Measurements from ENCODE around the gene SURF2.
"Not testable (repeated sequence)": the region's sequence is repeated elsewhere in the genome, so short reads cannot be mapped to it uniquely, and the experiment has no call there.

The SURF2 gene

DNA sequence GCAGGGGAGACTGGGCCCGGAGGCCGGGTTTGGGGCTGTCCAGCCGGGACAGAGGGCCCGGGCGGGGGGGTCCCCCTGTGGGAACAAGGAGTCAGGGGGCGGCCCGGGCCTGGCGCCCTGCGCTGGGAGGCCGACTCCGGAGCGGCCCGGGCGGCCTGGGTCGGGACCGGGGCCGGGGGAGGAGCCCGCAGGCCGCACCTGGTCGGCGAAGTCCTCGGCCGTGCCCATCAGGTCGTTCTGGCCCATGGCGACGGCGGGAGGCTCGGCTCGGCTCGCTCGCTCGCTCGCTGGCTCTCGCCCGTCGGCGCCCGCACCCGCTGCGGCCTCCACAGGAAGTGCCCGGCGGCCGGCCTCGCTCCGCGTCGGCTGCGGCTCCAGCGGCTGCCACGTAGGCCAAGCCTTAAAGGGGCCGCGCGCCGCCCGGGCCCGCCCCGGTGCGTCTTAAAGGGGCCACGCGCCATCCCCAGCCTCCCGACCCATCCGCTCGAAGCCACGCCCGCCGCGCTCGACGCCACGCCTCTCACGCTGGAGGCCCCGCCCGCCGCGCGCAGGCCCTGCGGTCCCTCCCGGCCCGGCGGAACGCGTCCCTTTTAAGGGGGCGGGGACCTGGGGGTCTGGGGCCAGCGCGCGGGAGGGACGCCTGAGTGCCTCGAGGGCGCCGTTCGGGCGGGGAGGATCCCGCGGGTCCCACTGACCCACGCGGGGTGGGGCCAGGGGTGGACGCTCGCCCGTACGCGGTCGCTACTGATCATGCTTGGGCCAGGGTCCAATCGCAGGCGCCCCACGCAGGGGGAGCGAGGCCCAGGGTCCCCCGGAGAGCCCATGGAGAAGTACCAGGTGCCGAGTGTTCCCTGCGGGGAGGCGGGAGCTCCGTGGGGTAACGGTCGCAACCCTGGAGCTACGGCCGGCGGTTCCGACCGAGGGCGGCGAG lies 19.6 kb downstream of the SURF2 start, which contains the start of the genes STKLD1 and SURF4:
TSS of gene STKLD1 (plus strand) at position 643 of the 931 bp plus-strand sequence. CDS start at position 751, 108 bp downstream.
TSS of gene SURF4 (minus strand) at position 337 of the 931 bp plus-strand sequence. CDS start at position 246, 91 bp downstream.
- DNase-seq (ENCODE audit: low read depth in 2 of 2): peak; percentile 93 to 95

DNA sequence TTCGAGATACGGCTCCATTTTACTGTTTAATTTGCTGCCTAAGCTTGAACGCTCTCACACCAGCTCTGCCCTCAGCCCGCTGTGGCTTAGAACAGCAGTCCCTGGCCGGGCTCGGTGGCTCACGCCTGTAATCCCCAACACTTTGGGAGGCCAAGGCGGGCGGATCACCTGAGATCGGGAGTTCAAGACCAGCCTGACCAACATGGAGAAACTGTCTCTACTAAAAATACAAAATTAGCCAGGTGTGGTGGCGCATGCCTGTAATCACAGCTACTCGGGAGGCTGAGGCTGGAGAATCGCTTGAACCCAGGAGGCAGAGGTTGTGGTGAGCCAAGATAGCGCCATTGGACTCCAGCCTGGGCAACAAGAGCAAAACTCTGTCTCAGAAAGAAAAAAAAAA lies 20.9 kb downstream of the SURF2 start:
- not testable (repeated sequence) for DNase-seq (ENCODE audit: low read depth in 2 of 2)

DNA sequence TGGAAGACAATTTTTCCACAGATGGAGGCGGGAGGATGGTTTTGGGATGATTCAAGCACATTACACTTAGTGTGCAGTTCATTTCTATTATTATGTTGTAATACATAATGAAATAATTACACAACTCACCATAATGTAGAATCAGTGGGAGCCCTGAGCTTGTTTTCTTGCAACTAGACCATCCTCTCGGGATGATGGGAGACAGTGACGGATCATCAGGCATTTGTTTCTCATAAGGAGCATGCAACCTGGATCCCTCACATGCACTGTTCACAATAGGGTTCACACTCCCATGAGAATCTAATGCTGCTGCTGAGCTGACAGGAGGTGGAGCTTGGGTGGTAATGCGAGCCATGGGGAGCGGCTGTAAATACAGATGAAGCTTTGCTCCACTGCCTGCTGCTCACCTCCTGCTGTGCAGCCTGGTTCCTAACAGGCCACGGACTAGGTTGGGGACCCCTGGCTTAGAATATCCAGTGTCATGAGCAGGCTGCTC lies 21.4 kb downstream of the SURF2 start:
- DNase-seq (ENCODE audit: low read depth in 2 of 2): no peak

DNA sequence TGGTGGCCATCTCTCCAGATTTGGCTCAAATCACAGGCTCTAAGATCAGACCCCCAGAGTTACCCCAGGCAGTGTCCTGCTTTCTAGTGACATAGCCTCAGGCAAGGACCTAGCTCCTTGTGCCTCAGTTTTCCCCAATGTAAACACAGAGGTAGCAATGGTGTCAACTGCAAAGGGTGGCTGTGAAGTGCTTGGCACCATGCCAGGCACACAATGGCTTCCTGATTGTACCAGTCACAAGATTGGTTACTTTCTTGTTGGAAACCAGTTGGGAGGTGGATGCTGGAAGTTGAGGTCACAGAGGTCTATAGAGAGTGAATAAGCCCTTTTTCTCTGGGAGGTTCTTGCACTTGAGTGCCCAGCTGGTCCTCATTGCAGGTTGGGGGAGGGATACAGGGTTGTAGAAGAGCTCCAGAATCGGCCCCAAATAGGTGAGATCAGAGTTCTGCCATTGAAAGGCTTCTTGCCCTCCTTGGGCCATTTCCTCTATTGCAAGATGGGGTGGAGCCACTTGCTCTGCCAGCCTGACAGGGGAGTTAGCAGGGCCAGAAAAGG lies 22.1 kb downstream of the SURF2 start:
- no peak for DNase-seq (ENCODE audit: low read depth in 2 of 2)

DNA sequence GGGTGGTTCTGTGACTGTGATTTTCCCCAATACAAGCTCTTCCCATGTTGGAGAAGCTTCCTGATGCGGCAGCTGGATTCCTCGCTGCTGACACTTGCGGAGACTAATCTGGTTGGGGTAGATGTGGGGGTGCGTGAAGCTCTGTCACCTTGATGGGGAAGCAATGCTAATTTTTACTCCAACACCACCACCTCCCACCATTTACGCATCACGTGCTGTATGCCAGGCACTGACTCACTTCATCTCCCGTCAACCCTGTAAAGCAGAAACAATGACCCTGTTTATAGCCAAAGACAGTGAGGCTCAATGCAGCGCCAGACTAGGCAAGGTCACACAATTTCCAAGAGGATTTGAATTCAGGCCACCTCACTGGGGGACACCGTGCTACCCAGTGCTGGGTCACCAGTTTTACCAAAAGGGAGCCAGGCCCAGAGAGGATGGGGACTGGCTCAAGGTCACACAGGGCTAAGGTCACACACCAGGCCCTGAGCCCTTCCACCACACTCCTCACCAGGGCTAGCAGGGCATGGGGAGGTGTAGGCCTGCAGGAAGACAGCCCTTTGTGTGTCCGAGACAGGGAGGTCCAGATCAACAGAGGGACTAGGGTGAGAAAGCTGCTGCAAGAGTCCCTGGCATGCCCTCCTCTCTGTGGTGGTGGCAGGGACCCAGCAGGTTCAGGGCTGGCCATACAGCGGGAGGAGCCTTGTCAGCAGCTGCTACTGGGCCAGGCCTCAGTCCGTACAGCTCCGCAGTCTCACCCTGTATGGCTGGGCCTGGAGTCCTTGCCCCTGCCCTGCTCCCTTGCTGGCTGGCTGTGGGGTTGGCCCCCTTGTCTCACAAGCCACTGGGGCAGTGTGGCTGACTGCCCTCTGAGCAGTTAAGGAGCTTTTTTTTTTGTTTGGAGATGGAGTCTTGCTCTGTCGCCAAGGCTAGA lies 23.1 kb downstream of the SURF2 start:
- DNase-seq (ENCODE audit: low read depth in 2 of 2): no peak

DNA sequence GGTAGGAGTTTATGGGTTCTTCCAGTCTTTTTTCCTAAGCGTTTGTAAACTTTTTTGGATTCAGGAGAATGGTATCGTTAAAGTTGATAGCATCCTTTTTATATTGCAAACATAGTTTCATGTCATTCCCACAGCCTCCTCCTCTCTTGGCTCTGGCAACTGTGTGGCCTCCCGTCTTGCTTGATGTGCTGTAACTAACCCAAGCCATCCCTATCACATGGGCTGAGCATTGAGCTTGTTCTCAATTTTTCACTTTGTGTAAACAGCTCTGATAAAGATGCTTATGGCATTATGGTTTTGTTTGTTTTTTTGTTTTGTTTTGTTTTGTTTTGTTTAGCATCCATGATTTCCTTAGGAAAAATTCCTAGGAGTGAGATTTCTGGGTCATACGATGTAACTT lies 24.4 kb downstream of the SURF2 start:
- no peak for DNase-seq (ENCODE audit: low read depth in 2 of 2)

DNA sequence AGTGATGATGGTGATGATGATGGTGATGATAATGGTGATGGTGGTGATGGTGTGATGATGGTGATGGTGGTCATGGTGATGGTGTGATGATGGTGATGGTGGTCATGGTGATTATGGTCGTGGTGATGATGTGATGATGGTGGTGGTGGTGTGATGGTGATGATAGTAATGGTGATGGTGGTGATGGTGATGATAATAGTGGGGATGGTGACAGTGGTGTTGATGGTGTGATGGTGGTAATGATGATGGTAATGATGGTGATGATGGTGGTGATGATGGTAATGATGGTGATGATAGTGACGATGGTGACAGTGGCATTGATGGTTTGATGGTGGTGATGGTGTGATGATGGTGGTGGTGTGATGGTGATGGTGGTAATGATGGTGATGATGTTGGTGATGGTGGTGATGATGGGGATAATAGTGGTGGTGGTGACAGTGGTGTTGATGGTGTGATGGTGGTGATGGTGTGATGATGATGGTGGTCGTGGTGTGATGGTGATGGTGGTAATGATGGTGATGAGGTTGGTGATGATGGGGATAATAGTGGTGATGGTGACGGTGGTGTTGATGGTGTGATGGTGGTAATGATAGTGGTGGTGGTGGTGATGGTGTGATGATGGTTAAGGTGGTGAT lies 26.3 kb downstream of the SURF2 start:
- no peak for DNase-seq (ENCODE audit: low read depth in 2 of 2)

DNA sequence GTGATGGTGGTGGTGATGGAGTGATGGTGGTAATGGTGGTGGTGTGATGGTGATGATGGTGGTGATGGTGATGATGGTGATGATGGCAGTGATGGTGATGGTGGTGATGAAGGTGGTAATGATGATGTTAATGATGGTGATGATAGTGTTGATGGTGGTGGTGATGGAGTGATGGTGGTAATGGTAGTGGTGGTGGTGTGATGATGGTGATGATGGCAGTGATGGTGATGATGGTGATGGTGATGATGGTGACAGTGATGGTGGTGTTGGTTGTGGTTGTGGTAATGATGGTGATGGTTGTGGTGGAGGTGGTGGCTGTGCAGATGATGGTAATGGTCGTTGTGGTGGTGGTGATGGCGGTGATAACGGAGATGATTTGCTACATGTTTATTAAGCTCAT lies 27.1 kb downstream of the SURF2 start:
- DNase-seq (ENCODE audit: low read depth in 2 of 2): no peak

DNA sequence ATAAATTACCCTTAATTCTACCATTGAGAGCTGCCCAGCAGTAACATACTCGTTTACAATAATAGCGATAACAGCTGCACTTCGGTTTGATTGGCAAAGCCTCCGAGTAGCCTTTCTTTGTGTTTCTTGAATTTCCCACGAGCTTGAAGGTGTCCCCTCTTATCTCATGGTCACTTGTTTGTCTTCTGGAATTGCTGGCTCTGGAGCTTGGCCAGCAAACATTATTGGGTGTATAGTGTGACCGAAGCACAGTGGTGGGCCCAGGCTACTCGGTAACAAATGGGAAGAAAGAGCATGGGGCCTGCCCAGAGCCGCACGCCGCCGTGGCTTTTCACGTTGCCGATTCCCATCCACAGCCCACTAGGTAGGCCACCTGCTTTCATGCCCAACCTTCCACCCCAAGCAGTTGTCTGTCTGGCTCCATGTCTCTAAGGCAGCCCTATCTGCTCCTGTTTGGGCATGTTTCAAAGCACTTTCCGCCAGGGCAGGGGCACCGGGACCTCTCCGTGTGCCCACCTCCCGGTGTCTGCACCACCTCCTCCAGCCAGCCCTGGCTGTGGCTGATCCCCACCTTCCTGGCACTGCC lies 28.5 kb downstream of the SURF2 start:
- DNase-seq (ENCODE audit: low read depth in 2 of 2): no peak

DNA sequence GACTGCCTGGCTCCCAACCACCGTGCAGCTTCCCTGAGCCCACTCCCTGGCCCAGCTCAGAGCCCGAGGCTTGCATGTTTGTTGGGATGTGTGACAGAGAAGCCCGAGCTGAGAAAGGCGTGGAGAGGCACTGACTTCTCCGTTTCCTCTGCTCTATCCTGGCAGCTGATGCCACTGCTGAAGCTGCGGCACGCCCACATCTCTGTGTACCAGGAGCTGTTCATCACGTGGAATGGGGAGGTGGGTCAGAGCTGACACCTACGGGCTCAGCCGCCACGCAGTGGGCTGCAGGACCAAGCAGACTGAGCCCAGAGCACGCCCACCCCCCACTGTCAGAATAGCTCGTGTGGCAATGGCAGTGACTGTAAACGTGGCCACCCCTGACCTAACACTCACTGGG lies 29.1 kb downstream of the SURF2 start:
- no peak for DNase-seq (ENCODE audit: low read depth in 2 of 2)

DNA sequence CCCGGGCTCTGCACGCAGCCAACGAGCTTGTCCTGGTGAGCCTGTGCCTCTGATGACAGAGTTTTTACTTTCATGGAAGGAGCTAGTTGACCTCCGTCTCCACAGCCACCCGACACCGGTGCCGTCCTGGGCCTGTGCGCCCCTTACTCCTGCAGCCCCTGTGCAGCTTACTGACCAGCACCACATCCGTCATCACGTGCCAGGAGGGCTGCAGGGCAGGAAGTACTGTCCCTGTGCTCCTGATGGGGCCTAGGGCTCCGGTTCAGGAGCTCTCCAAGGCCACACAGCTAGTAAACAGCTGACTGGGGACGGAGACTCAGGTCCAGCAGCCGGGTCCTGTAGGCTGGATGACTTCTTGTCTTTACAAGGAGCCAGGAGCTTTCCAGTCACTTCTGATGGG lies 30.0 kb downstream of the SURF2 start:
- no peak for DNase-seq (ENCODE audit: low read depth in 2 of 2)

DNA sequence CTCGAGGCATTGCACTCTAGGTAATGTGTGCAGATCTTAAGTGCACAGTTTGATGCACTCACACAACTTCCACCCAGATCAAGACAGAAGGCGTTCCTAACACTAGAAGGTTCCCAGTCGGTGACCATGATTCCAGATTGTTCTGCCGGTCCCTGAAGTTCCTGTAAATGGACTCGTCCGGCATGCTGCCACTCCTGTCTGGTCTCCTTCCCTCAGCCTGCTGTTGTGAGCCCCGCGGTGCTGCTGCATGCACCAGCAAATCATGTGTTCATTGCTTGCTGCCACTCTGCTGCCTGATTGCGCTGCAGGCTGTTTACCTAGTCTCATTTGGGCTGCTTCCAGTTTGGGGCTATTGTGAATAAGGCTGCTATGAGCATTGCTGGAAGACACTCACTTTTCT lies 31.3 kb downstream of the SURF2 start:
- no peak for DNase-seq (ENCODE audit: low read depth in 2 of 2)

DNA sequence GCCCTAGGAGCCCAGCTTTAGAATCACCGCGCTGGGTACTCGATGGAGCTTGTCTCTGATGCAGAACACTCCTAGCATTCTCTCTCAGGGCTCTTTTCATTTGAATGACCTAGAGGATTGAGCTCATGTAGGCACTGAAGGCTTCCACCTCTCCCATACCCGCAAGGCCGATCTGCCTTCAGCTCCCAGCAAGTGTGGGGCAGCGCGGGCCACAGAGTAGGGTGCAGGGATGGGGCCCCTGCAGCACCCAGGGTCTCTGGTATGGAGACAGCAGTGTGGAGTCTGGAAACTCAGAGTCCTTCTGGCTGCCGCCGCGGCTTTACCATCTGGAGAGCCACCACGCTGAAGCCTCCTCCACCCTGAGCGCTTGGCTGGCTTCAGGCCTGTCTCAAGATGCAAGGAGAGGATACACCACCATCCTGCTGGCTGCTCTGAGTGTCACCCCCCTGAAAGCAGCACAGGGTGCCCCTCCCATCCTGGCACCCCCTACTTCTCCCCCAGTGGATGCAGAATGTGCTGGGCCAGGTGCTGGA lies 32.7 kb downstream of the SURF2 start:
- no peak for DNase-seq (ENCODE audit: low read depth in 2 of 2)

DNA sequence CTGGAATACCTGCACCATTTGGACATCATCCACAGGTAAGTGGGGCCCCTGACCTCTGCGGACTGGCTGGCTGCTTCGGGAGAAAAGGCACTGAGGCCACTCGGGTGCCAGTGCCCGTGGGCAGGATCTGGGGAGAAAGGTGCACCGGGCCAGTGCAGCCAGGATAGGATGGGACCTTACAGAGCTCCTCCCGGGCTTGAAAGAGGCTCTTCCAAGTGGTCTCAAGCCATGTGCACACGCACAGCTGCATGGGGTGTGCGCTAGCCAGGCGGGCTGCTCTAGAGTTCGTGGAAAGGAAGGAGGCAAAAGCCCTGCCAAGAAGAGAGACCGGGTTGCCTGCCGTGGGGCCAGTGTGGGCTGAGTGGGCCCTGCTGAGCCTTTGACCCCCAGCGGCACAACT lies 33.2 kb downstream of the SURF2 start:
- DNase-seq (ENCODE audit: low read depth in 2 of 2): no peak

DNA sequence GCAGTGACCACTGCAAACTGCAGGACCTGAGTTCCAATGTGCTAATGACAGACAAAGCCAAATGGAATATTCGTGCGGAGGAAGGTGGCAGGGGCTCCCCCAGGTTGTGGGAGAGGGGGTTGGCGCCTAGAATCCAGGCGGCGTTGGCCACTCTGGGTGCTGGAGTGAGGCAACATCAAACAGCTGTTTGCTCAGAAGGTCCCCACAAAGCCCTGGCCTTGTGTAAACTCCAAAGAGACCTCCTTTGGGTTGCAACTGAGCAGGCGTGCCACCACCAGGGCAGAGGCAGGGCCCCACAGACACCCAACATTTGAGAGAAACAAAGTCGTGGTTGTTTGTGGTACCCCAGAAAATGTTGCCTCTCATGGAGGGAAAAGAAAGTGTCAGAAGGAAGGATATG lies 34.4 kb downstream of the SURF2 start:
- no peak for DNase-seq (ENCODE audit: low read depth in 2 of 2)

DNA sequence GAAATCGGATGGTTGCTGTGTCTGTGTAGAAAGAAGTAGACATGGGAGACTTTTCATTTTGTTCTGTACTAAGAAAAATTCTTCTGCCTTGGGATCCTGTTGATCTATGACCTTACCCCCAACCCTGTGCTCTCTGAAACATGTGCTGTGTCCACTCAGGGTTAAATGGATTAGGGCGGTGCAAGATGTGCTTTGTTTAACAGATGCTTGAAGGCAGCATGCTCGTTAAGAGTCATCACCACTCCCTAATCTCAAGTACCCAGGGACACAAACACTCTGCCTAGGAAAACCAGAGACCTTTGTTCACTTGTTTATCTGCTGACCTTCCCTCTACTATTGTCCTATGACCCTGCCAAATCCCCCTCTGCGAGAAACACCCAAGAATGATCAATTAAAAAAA lies 35.1 kb downstream of the SURF2 start:
- not testable (repeated sequence) for DNase-seq (ENCODE audit: low read depth in 2 of 2)

DNA sequence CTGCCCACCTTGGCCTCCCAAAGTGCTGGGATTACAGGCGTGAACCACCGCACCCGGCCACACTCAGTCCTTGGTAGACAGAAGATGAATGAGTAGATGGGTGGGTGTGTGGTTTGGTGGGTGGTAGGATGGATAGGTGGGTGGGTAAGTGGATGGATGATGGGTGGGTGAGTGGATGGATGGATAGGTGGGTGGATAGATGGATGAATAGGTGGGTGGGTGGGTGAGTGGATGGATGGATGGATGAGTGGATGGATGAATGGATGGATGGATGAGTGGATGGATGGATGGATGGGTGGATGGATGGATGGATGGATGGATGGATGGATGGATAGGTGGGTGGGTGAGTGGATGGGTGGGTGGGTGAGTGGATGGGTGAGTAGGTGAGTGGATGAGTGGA lies 36.0 kb downstream of the SURF2 start:
- DNase-seq (ENCODE audit: low read depth in 2 of 2): not testable (repeated sequence)

DNA sequence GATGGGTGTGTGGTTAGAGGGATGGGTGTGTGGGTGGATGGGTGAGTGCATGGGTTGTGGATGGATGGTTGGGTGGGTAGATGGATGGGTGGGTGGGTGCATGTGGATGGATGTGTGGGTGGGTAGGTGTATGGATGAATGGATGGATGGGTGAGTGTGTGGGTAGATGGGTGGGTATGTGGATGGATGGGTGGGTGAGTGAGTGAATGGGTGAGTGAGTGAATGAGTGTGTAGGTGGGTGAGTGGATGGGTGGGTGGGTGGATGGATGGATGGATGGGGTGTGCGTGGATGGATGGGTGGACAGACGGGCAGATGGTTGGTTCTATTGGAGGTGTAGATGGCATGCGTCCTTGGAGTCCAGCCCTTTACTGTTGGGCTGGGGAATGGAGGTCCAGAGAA lies 37.0 kb downstream of the SURF2 start:
- no peak for DNase-seq (ENCODE audit: low read depth in 2 of 2)

DNA sequence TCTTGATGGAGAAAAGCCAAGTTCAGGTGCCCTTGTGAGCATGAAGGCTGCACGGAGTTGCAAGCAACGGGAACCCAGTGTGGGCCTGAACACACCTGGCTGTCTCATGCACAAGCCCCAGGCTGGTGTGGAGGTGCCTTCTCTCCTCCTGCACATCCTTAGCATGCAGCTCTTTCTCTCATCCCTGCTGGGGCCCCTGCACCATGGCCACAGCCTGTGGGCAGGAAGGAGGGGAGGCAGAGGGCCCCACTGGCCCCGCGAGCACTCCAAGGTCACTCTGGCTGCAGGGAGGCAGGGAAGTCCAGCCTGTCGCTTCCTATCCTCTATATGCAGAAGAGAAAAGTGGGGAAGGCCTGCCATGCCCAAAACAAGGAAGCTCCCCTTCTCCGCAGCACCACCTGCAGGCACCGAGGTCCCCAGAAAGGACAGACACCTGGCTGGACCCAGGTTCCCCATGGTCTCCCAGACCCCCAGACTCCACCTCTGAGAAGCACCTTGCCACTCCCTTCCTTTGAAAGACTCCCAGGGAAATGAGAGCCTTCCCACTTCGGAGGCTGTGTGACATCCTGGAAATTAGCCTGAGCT lies 38.4 kb downstream of the SURF2 start:
- no peak for DNase-seq (ENCODE audit: low read depth in 2 of 2)

DNA sequence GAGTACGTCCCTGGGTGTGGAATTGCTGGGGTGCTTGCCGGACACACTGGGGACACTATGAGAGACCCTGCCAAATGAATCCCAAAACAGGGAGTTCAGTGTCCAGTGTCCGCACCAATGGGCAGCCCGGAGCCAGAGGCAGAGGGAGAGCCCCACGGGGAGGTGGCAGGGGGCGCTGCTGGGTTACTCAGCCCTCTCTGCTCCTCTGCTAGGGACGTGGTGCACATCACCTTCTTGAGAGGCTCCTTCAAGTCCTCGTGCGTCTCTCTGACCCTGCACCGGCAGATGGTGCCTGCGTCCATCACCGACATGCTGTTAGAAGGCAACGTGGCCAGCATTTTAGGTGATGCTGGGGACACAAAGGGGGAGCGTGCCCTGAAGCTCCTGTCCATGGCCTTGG lies 40.6 kb downstream of the SURF2 start:
- DNase-seq (ENCODE audit: low read depth in 2 of 2): no peak
